Measurements from ENCODE around the gene DENND1A.

The DENND1A gene

GRCh38 chr9:123717581-123718175, 212.2 kb downstream of the DENND1A start:
- no peak for DNase-seq

GRCh38 chr9:123716339-123716945, 213.5 kb downstream of the DENND1A start:
- DNase-seq: no peak

DNA sequence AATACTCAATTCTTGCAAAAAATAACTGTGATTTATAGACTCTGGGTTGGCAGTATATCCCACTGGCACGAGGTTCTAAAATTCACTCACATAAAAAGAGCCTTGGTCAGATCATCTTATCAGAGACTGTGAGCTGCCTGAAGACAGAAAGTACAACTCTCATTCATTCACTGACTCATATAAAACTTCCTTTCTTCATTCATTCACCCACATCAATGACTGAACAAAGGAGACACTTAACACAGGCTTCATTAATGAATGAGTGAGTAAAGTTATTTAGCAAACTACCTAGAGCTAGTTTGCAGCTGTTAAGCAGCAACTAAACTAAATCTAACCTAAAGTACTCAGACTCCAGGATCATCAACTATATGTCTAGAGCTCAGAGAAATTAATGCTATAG, 214.7 kb downstream of the DENND1A start:
- no peak for DNase-seq

- no peak for DNase-seq
These were observed 216.6 kb downstream of the DENND1A start for GRCh38 chr9:123713282-123713681.

GRCh38 chr9:123712399-123712798, 217.5 kb downstream of the DENND1A start:
- DNase-seq: no peak

DNA sequence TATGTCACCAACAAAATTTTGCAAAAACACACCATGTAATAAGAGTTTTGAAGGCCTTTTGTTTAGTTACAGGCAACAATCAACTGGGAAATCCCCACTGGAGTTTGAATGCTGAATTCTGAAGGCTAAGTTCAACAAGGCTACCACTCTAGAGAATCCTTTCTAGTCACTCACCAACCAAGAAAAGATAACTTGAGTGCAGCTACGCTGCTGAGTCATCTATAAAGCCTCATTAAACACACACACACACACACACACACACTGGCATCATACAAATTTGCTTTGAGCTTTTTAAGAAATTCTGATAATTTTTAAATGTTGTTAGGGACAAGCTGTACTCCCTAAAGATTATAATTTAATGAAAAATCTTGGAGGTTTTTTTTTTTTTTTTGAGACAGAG, 219.6 kb downstream of the DENND1A start:
- no peak for DNase-seq

GRCh38 chr9:123702483-123702882, 227.4 kb downstream of the DENND1A start:
- no peak for DNase-seq

GRCh38 chr9:123697686-123698085, 232.2 kb downstream of the DENND1A start:
- no peak for DNase-seq

DNA sequence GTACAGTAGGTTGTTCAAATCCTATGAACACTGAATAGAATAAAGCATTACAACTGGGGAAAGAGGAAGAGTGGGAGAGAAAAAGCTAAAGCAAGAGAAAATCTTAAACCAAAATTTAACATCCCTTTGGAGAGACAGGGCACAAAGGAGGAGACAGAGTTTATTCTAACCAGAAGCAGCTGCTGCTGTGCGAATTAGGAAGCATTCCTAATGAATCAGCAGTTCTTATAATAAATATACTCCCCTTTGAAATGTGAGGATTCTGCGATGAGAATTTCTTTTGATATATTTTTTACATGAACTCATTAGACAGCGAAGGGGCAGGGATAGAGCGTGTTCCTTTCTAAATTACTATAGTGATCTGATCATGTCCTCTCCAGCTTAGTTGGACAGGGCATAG, 233.4 kb downstream of the DENND1A start:
- DNase-seq: no peak

- no peak for DNase-seq
These were observed 234.5 kb downstream of the DENND1A start for GRCh38 chr9:123695386-123695785.

DNA sequence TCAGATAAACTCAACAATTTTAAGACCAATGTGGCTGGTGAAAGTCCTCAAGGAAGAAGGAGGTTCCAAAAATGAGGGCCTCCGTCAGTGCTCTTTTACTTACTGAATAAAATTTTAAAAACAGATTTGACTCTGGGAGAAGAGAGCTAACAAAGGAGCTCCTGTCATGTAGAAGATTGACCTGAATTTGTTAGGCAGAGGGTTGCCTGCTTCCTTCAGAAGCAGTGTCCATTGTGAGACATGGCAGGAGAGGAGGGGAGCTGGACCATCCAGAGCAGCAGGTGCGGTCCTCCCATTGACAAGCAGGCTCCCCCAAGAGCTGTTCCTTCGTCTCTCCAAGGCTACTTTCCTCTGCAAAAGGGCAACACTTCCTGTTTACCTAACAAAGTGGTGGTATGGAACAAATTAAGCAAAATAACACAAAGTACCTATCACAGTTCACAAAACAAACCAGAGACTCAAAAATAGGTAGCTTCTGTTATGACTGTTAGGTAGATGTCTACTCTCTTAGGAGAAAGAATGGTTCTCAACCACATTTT, 238.1 kb downstream of the DENND1A start:
- no peak for DNase-seq

GRCh38 chr9:123689701-123690428, 240.1 kb downstream of the DENND1A start:
- no peak for DNase-seq

DNA sequence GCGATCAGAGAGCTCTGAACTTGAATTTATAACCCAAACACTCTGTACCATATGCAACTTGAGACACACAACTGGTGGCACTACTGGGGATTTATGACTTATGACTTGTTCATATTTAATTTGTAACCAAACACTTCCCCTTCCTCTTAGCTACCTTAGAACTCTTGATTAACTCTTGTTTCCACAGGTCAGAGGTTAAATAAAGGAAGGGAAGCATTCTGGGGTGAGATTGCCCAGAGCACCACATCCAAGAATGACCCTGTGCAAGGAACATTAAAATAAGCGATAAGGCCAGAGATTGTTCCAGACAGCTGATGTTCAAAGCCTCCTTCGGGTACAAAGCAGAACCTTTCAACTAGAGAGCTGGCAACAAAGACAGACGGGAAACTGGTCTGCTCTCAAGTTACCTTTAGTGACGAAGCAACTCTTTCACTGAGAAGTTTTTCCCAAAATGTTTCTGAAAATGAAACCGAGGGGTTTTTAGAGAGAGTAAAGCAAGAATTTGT, 242.6 kb downstream of the DENND1A start:
- no peak for DNase-seq

GRCh38 chr9:123686829-123687192, 243.1 kb downstream of the DENND1A start:
- no peak for DNase-seq

- DNase-seq: no peak
These were observed 243.6 kb downstream of the DENND1A start for GRCh38 chr9:123686131-123686828.

DNA sequence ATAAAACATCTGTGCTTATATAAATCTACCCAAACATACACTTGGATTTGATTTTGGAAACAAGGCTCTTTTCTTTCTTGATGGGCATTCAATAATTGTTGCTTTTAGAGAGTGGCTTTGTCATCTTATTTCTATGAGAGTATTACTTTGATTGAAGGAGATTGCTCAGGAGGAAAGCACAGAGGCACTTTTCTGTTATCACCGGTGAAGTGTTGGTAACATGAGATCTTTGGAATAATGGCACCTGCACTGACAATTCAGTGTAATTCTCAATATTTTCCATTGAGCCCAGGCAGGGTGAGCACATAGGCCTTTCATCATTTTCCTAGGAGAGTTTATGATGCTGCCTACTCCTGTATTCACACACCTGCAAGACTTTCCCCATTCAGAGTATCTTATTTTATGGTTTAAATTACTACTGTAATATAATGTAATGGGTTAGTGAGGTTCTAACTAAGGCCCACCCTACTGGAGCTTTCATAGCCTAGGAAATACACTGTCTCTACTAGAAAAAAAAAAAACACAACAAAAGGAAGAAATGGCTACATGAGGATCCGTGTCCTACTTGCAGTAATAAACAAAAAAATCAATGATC, 244.3 kb downstream of the DENND1A start:
- no peak for DNase-seq

- no peak for DNase-seq
These were observed 245.4 kb downstream of the DENND1A start for GRCh38 chr9:123684393-123685149.

- no peak for DNase-seq
These were observed 247.2 kb downstream of the DENND1A start for GRCh38 chr9:123682746-123683145.

GRCh38 chr9:123680352-123680751, 249.6 kb downstream of the DENND1A start:
- DNase-seq: no peak

DNA sequence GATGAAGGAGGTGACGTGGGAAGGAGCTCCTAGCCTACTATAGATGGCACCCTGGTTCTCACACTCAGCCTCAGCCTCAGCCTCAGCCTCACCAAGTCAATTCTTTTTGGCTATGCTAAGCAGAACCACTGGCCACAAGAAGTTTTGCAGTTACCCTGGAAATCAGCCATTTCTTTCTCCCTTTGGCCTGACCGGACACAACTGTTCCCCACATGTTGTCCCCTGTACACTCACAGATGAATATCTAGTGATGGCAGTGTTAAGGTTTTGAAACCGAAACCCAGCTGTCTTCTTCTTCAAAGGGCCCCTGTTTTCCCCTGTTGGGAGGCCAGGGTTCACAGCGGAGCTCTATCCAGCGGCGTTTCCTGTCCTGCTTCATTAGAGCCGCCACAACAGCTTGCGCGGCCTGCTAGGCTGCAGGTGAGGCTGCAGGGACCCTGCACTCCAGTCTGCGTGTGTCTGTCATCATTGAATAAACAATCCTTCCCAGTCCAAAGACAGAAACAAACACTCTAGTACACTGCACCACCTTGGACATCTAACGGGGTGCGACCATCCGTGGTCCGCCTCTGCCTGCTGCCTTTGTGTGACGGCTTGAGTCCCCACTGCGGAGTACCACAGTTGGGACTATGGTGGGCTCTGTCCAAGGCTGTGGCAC, 250.5 kb downstream of the DENND1A start:
- DNase-seq: no peak

GRCh38 chr9:123678878-123679329, 251.0 kb downstream of the DENND1A start:
- DNase-seq: no peak
